ENCODE data around the gene CNOT11. TPM values are rescaled to one million over a fixed set of nuclear protein-coding genes. Genes with fewer than 3 reads are reported as not detected.

The CNOT11 gene
- total and polyA plus RNA-seq, 2 of the 13 experiments (the other 11 are each of a cell fraction or from before 2014, with no cell fraction given) = 114 to 209 TPM

- peak; percentile 56; the same call in 1 of the 2 replicates for TF ChIP-seq MXD3 (CRISPR knock-in tag; IDR thresholded peaks at IDR 0.05)
- no peak for TF ChIP-seq FOXA3 (CRISPR knock-in tag; IDR thresholded peaks at IDR 0.05)
- no peak for TF ChIP-seq RBAK (CRISPR knock-in tag; IDR thresholded peaks at IDR 0.05)
- no peak for TF ChIP-seq SMAD1 (CRISPR knock-in tag; IDR thresholded peaks at IDR 0.05; ENCODE audit: borderline replicate concordance, low read depth)
- TF ChIP-seq KMT2A (CRISPR knock-in tag; IDR thresholded peaks at IDR 0.05) = peak; percentile 22
- TF ChIP-seq ZNF414 (CRISPR knock-in tag; IDR thresholded peaks at IDR 0.05) = peak; percentile 63; the same call in 1 of the 2 replicates
- TF ChIP-seq ZNF546 (CRISPR knock-in tag; conservative IDR thresholded peaks at IDR 0.05) = peak; percentile 82; the same call in 1 of the 2 replicates
- peak; percentile 10; the same call in 1 of the 2 replicates for TF ChIP-seq EED (CRISPR knock-in tag; IDR thresholded peaks at IDR 0.05)
- TF ChIP-seq KDM2A (CRISPR knock-in tag; IDR thresholded peaks at IDR 0.05; ENCODE audit: borderline replicate concordance, low read depth) = peak; percentile 20
- no peak; the same call in 1 of the 2 replicates for TF ChIP-seq ELF3 (CRISPR knock-in tag; IDR thresholded peaks at IDR 0.05)
- no peak for TF ChIP-seq ZNF335 (CRISPR knock-in tag; IDR thresholded peaks at IDR 0.05)
- TF ChIP-seq UBTF (CRISPR knock-in tag; IDR thresholded peaks at IDR 0.05) = peak; percentile 92
- TF ChIP-seq POGK (CRISPR knock-in tag; conservative IDR thresholded peaks at IDR 0.05) = peak; percentile 62; the same call in 1 of the 2 replicates
- peak; percentile 54 for TF ChIP-seq ZNF407 (CRISPR knock-in tag; IDR thresholded peaks at IDR 0.05; ENCODE audit: not compliant biosample characterization)
These were observed 472 bp downstream of the CNOT11 start (continued) for GRCh38 chr2:101253013-101253702.

Measured in HepG2 (cell line).